HepG2 (cell line): ENCODE data around the gene UBE2Q2. TPM values are rescaled to one million over a fixed set of nuclear protein-coding genes. Genes with fewer than 3 reads are reported as not detected.
"Not testable (repeated sequence)": the region's sequence is repeated elsewhere in the genome, so short reads cannot be mapped to it uniquely, and the experiment has no call there.

Experiments used
- ATAC-seq: fragments of 200-7000 bp; cut with Tn5 transposase; 3 replicates; pipeline ENCODE4 v1.9.1; 2020; ENCODE audit warnings: mild to moderate bottlenecking, moderate library complexity
- BruUV-seq: library from RNA; stranded (reverse); fragments of 400-500 nt; replicated peaks from 2 replicates; lab custom pipeline; 2021; lab: Mats Ljungman, UMichigan
- CTCF ChIA-PET: fragments of 300-600 bp; formaldehyde crosslinking; extraction: SDS; loops from one replicate; lab custom pipeline; 2021; ENCODE audit warnings: low total read pairs, inconsistent platforms, low intra/inter-chr PET ratio; lab: Yijun Ruan, JAX
- POLR2A ChIA-PET: fragments of 350-600 bp; sonication (Branson Sonifier 250); formaldehyde crosslinking; loops from one replicate; lab custom pipeline; 2020; ENCODE audit warnings: antibody characterized with exemption, inconsistent platforms; lab: Yijun Ruan, JAX
- DNase-seq: peaks from one replicate; pipeline ENCODE4 v3.0.0-alpha.2; 2015; ENCODE audit warnings: low spot score
- FAIRE-seq: peaks from 3 replicates; lab custom pipeline; 2011; peaks lifted over from hg19 to GRCh38; lab: Jason Lieb, UNC
- H2AFZ ChIP-seq: one replicate; pipeline ENCODE4 v1.6.1; 2011; ENCODE audit warnings: low read length, inconsistent platforms
- H3K27ac ChIP-seq: fragments of 300-600 bp; 3 replicates; pipeline ENCODE4 v1.8.0; 2011; ENCODE audit warnings: mixed run types, mild to moderate bottlenecking, mixed read lengths, low read length, inconsistent platforms; ENCODE audit not compliant: insufficient read depth; ENCODE audit errors: extremely low read length
- H3K27me3 ChIP-seq, 2 experiments: fragments of 200-600 bp in 1 of 2; 2 replicates in 1 of 2; 3 replicates in 1 of 2; pipeline versions ENCODE4 v1.6.0 to v1.8.0; 2011; ENCODE audit warnings: low read length in 2 of 2, mild to moderate bottlenecking in 2 of 2, moderate library complexity in 2 of 2, inconsistent platforms in 1 of 2; ENCODE audit not compliant: insufficient read depth in 2 of 2, control insufficient read depth in 1 of 2
- H3K36me3 ChIP-seq, 2 experiments: fragments of 200-600 bp in 1 of 2; replicated peaks in 1 of 2; 2 replicates in 1 of 2; 3 replicates in 1 of 2; pipeline versions ENCODE4 v1.5.1 to v1.8.0; 2011; ENCODE audit warnings: low read length in 2 of 2, inconsistent platforms in 1 of 2; ENCODE audit not compliant: insufficient read depth in 2 of 2, control insufficient read depth in 1 of 2
- H3K4me1 ChIP-seq: 2 replicates; pipeline ENCODE4 v1.5.1; 2012; ENCODE audit warnings: low read length, inconsistent platforms; ENCODE audit not compliant: insufficient read depth
- H3K4me2 ChIP-seq: 2 replicates; pipeline ENCODE4 v1.6.0; 2011; ENCODE audit warnings: low read depth, low read length, inconsistent platforms
- H3K4me3 ChIP-seq, 3 experiments: fragments of 200-600 bp in 1 of 3; sonication (generic), shearing (Covaris generic) in 1 of 3; replicated peaks in 1 of 3; 2 replicates each; pipeline ENCODE4 v1.5.1; 2011 to 2016; ENCODE audit warnings: low read length in 3 of 3, inconsistent platforms in 2 of 3, low read depth in 2 of 3, mild to moderate bottlenecking in 2 of 3, control low read depth in 1 of 3, mixed read lengths in 1 of 3; ENCODE audit not compliant: insufficient read depth in 1 of 3
- H3K79me2 ChIP-seq: one replicate; pipeline ENCODE4 v1.6.1; 2011; ENCODE audit warnings: low read length, inconsistent platforms; ENCODE audit not compliant: insufficient read depth
- H3K9ac ChIP-seq: 2 replicates; pipeline ENCODE4 v1.6.0; 2011; ENCODE audit warnings: mild to moderate bottlenecking, low read depth, low read length, inconsistent platforms; ENCODE audit not compliant: insufficient read depth
- H3K9me3 ChIP-seq: 2 replicates; pipeline ENCODE4 v1.5.1; 2012; ENCODE audit warnings: mild to moderate bottlenecking, low read length
- H4K20me1 ChIP-seq: 2 replicates; pipeline ENCODE4 v1.6.0; 2011; ENCODE audit warnings: inconsistent platforms, mild to moderate bottlenecking, low read length, moderate library complexity; ENCODE audit not compliant: insufficient read depth
- FOXA1 ChIP-seq, 2 experiments: fragments of 450-650 bp in 1 of 2; sonication (generic) in 1 of 2; formaldehyde crosslinking in 1 of 2; IDR thresholded peaks; 2 replicates each; pipeline versions ENCODE4 v1.4.0 to v1.6.1; 2016 to 2020; ENCODE audit warnings: missing genetic modification reagents in 1 of 2
- ZFY ChIP-seq: sonication (generic); formaldehyde crosslinking; IDR thresholded peaks from 2 replicates; pipeline ENCODE4 v1.4.0; 2020; ENCODE audit warnings: missing genetic modification reagents
- WGBS: methylation state at CpG from one replicate; pipeline ENCODE4 v1.1.6; 2017; ENCODE audit warnings: low lambda C conversion rate; 5-methylcytosine and 5-hydroxymethylcytosine counted together
- in situ Hi-C: cut with HindIII; loops from 2 replicates; pipeline ENCODE4 v1.10.0; 2017; ENCODE audit warnings: low pct_unique_long_range_greater_than_20kb; ENCODE audit not compliant: extremely low pct_ligation_motif_present
- intact Hi-C: fragments of 100-400 bp; cut with micrococcal nuclease; formaldehyde crosslinking; loops from one replicate; pipeline ENCODE4 v1.10.0; 2022; ENCODE audit not compliant: unreplicated experiment
- polyA plus RNA-seq, 8 experiments: library from polyadenylated mRNA; depleted of rRNA in 3 of 8; stranded (reverse) in 7 of 8; unstranded in 1 of 8; fragments of >200 nt; fragmentation: Illumina TruSeq in 4 of 8; extraction: Trizol in 4 of 8; gene quantifications; 2 replicates each; pipeline versions ENCODE4 v1.2.1 to v1.2.3, GENCODE V29; 2011 to 2016; ENCODE audit warnings: low read depth in 4 of 8, missing spikeins in 1 of 8, mixed read lengths in 1 of 8; ENCODE audit not compliant: insufficient read depth in 1 of 8
- total RNA-seq, 5 experiments: library from RNA; depleted of rRNA; stranded (reverse); fragments of >200 nt; fragmentation: Illumina TruSeq; extraction: Trizol; gene quantifications; 2 replicates each; pipeline ENCODE4 v1.2.3, GENCODE V29; 2016; ENCODE audit warnings: low read depth in 1 of 5

The UBE2Q2 gene
- total and polyA plus RNA-seq, 2 of the 13 experiments (the other 11 are each of a cell fraction or from before 2014, with no cell fraction given), result 10.6 to 20.4 TPM

GRCh38 chr15:75905231-75905630, 62.0 kb downstream of the UBE2Q2 start:
- Histone ChIP-seq H3K4me3 (peak overlapping the region; percentile 14 to 57 (median 41); a peak in 5 of 6 replicates), H3K9ac (peak overlapping the region; percentile 53; the same call in 1 of the 2 replicates), H3K27ac (no peak overlapping the region), H3K4me2 (peak overlapping the region; percentile 66), H3K36me3 (peaks cover 6 to 17% of the 10 kb centered on the region in 2 experiments), H2AFZ (no peak overlapping the region), H3K9me3 (no peaks in the 10 kb centered on the region), H3K79me2 (peaks cover 61% of the 10 kb centered on the region), H3K4me1 (peaks cover 44% of the 10 kb centered on the region), H3K27me3 (no peaks in the 10 kb centered on the region; a peak in 1 of 5 replicates), H4K20me1 (peaks cover 4% of the 10 kb centered on the region; the same call in 1 of the 2 replicates)
- TF ChIP-seq ZFY (CRISPR knock-in tag), result no peak
- TF ChIP-seq FOXA1 (IDR thresholded peaks at IDR 0.05), result no peak
- 0 out of 2 replicates have a peak, but pooled peaks have one; percentile 23 for TF ChIP-seq FOXA1 (CRISPR knock-in tag; IDR thresholded peaks at IDR 0.05)
- WGBS, result 39% methylated on average over 5 of the region's 5 CpGs
- DNase-seq (no peak), FAIRE-seq (no peak), ATAC-seq (no peak)
- intact Hi-C loops, result loop anchor here (10.0 kb wide), 1 partner anchor 60 kb away; the partner anchor contains the start of gene UBE2Q2
- no TSS peak for BruUV-seq
- ChIA-PET POLR2A (no interaction called here), CTCF (no interaction called here)
- in situ Hi-C loops, result no loop called here

- H3K9ac ChIP-seq, CTCF ChIA-PET, H3K9me3 ChIP-seq, DNase-seq, ATAC-seq, BruUV-seq, H3K4me2 ChIP-seq, H3K27ac ChIP-seq, FAIRE-seq, POLR2A ChIA-PET, H2AFZ ChIP-seq, intact Hi-C loops, in situ Hi-C loops, H4K20me1 ChIP-seq, H3K4me3 ChIP-seq, H3K27me3 ChIP-seq: not testable (repeated sequence)
- 97% methylated on average over 3 of the region's 3 CpGs for WGBS
- H3K36me3 ChIP-seq, result peaks cover 13 to 33% of the 10 kb centered on the region in 2 experiments
- peaks cover 77% of the 10 kb centered on the region for H3K79me2 ChIP-seq
- H3K4me1 ChIP-seq, result peaks cover 23% of the 10 kb centered on the region
Observed at GRCh38 chr15:75910355-75910754, 67.1 kb downstream of the UBE2Q2 start.
